ENCODE measurements around the gene CRIP1.
A peak's percentile ranks its signal among the peaks of the same experiment; 100 is the strongest.

Gene CRIP1

GRCh38 chr14:105533811-105534498 is 47.3 kb downstream of the CRIP1 start:
- no peak for DNase-seq (ENCODE audit: low spot score)

GRCh38 chr14:105534586-105534985 is 47.9 kb downstream of the CRIP1 start:
- DNase-seq (ENCODE audit: low spot score): no peak

- DNase-seq (ENCODE audit: low spot score): no peak
These were observed 49.4 kb downstream of the CRIP1 start for GRCh38 chr14:105536051-105536450.

GRCh38 chr14:105536691-105537579 is 50.2 kb downstream of the CRIP1 start:
- DNase-seq (ENCODE audit: low spot score): no peak

GRCh38 chr14:105537580-105538474 is 51.1 kb downstream of the CRIP1 start:
- peak; percentile 60 for DNase-seq (ENCODE audit: low spot score)
